ENCODE results near the gene AP1G2. TPM values are rescaled to one million over a fixed set of nuclear protein-coding genes. Genes with fewer than 3 reads are reported as not detected.

Gene AP1G2
- total RNA-seq, 1 donor from 2014 or later = 10.0 TPM

DNA sequence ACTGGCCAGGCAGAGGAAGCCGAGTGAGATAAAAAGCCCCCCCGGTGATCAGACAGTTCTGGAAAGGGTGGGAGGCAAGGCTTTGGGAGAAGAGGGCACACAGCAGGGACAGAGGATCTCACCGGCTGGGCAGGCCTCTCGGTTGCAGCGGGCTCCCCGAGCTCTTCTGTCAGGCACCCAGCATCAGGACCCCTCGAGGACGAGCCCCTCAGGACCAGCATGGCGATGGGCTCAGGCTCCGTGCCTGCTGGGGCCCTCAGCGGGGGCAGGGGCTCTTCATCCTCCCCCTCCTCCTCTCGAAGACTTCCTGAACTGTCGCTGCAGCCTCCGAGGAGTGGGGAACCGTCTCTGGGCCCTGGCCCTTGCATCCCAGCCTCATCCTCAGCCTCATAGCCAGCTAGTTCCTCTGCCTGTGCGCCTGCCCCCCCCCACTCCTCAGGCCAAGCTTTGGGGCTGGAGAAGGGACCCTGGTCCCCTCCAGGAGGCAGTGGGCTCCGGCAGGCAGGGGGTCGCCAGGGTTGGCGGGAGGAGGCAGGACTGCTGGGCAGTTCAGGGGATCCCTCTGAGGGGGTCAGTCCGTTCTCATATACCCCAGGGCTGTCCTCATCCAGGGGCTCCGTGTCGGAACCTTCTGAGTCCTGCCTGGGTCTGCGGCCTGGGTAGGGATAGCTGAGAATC lies 3.4 kb upstream of the AP1G2 start:
- DNase-seq = no peak

GRCh38 chr14:23569443-23570151 lies 2.0 kb upstream of the AP1G2 start:
- DNase-seq = peak; percentile 79

GRCh38 chr14:23568600-23569331 lies 1.2 kb upstream of the AP1G2 start:
- no peak for DNase-seq

DNA sequence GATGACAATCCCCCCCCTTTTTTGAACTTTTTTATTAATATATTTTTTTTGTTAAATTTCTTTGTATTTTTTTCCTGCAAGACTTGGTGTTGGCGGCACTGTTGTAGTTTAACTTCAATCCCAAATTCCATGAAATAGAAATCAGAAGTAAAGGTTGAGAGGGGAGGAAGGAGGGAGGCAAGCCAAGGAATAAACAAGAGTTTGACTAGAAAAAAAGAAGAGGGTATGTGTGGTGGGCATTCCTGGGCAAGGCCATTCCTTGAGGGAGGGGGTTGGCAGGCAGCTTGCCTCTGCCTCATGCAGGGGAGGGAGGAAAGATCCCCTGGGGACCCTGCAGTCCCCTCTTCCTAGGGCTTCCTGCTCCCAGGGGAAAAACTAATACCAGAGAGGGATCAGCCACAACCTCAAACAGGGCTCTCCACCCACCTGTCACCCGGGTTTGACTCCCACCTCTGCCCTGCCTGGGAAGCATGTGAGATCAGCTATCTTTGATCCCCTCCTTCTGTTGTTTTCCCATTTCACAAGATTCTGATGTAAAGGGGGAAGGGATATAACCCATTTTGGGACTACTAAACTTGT lies 519 bp upstream of the AP1G2 start:
- no peak for DNase-seq

- DNase-seq = no peak
Observed at GRCh38 chr14:23566778-23567185, 809 bp downstream of the AP1G2 start.

DNA sequence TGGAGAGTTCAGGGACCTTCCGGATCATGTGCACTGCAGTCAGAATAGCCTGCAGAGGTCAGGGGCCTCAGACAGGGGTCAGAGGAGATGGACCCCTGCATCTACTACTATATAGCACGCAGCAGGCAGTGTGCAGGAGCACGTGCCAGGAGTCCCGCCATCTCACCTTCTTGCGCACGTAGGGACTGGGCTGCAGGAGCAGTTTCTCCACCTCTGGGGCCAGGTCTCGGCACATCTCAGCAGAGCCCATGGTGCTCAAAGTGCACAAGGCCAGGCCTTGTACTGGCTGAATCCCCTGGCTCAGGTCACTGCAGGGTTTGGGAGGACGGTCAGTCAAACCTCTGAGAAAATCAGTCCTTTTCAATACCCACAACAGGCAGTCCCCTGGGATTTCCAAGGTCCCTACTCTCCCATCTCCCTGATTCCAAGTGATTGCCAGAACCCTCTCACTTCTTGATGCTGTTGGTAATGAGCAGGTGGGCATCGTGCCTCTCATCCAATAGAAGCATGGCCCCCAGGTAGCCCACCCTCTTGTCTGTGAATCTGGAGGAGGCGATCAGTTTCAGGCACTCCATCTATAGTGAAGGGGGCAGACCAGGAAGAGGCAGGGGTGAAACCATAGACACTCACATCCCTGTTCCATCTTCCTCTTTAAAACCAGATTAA lies 1.3 kb downstream of the AP1G2 start:
- DNase-seq = no peak

DNA sequence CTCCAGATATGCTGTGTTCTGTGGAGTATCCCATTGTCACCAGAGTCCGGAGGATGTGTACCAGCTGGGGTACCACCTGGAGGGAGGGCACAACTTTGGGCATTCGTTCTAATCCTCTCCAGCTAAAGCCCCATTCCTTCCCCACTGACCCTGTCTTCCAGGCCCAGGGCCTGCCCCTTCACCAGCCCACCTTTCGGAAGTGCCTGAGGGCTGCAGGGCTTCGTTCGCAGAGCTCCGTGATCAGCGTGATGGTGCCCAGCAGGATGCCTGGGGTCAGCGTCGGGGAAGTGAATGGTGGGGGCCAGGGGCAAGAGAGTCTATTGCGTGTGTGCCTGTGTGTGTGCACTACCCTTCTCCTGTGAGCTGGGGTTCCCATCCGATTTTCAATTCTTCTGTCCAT lies 2.0 kb downstream of the AP1G2 start:
- no peak for DNase-seq

GRCh38 chr14:23564876-23565275 lies 2.7 kb downstream of the AP1G2 start:
- no peak for DNase-seq

- DNase-seq = no peak
Observed at GRCh38 chr14:23564181-23564812, 3.3 kb downstream of the AP1G2 start.

DNA sequence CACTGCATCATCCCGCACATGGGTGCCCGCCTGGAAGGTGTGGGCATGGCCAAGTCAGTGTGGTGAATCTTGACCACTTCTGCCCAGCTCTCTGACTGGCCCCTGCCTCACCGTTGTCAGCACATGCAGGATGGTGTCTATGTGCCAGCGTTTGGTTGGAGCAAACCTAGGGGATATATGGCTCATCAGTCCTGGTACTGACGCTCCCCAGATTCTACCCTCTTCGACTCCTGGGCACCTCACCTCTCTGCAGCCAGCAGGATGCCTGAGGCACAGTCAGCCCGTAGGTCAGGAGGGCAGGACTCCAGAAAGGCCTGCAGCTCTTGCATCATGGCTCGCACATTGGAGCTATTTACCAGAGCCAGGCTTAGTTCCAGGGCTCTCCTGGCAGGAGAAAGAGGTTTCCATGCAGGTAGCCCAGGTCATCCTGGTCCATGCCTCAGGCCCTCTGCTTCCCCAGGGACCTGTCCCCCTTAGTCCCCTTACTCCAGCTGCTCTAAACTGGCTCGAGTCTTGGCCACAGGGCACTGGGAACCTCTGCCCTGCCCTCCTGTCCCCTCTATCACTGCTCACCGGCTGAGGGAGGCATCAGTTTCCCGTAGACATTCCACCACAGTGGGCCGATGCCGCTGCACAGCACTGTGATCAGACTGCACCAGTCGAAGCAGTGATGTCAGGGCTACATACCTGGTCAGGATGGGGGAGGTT lies 4.0 kb downstream of the AP1G2 start:
- no peak for DNase-seq

- DNase-seq = no peak
Observed at GRCh38 chr14:23562822-23563472, 4.6 kb downstream of the AP1G2 start.

GRCh38 chr14:23561873-23562821 lies 5.4 kb downstream of the AP1G2 start:
- no peak for DNase-seq

GRCh38 chr14:23561259-23561658 lies 6.3 kb downstream of the AP1G2 start:
- no peak for DNase-seq

DNA sequence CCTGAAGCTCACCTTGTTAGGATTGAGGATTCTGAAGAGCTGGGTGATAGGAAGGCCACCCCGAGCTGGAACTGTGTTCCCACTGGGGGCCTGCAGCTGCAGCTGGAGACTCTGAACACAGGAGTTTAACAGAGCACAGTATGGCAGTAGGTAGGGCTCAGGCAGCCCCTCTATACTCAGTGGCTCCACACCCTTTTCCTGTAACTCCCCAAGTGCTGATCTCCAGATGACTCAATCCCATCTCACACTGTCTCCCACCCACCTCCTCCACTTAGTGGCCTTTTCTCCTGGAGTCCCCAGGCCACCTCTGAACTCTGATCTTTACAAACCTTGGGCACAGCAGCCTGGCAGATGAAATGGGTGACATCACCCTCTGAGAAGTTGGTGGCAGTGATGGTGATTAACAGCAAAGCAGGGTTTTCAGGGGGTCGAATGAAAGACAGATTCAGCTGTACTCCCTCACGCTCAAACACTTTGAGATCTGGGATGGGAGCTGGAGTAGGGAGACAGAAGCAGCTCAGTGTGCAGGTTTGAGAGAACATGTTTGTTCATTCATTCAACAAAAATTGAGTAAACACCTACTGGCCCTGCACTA lies 7.6 kb downstream of the AP1G2 start:
- DNase-seq = no peak

- no peak for DNase-seq
Observed at GRCh38 chr14:23559010-23559925, 8.3 kb downstream of the AP1G2 start.

GRCh38 chr14:23558346-23559009 lies 9.1 kb downstream of the AP1G2 start:
- DNase-seq = no peak

DNA sequence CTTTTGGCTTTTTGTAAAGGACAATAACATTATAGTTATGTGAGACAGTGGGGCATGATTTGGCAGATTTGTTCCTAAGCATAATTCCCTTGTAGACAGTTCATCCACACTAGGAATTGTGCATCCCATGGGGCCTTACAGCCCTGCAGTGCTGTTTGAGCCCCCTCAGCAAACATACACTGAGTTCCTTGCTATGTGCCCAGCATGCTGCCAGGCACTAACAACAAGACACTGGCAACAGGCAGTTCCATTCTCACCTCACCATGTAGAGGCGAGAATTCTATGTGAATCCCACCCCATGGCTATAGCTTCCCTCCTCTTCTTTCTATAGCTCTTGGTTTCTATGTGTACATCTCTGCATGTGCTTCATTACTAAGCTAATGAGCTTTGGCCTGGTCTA lies 9.6 kb downstream of the AP1G2 start:
- DNase-seq = no peak
